Fibroblast of upper back skin (primary cell): ENCODE results near the gene R3HDM4.
"Not testable (repeated sequence)": the region's sequence is repeated elsewhere in the genome, so short reads cannot be mapped to it uniquely, and the experiment has no call there.

Source experiments
- DNase-seq: peaks from one replicate; pipeline ENCODE4 v3.0.0-alpha.2; 2013

R3HDM4 gene

GRCh38 chr19:871446-872265 is 41.4 kb downstream of the R3HDM4 start:
- DNase-seq: no peak

DNA sequence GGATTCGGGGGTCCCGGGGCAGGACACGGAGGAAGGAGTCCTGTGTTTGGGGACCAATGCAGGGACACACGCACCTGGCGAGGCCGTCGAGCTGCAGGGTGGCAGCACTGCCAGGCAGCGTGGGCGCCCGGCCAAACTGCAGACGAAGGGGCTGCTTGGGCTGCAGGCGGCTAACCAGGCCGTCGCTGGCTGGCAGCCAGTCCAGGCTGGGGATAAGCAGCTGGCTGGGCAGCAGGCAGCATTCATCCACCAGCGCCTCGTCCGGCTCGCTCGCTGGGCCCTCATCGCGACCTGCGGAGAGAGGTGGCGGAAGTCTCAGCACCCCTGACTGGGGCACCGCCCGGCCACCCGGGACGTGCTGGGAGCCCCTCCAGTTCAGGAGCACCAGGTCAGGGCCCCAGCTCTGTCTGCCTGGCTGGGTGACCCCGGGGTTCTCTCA is 42.0 kb downstream of the R3HDM4 start:
- DNase-seq: no peak

- no peak for DNase-seq
Observed at GRCh38 chr19:870314-870713, 42.7 kb downstream of the R3HDM4 start.

GRCh38 chr19:869245-870177 is 43.5 kb downstream of the R3HDM4 start:
- DNase-seq: peak; percentile 96

DNA sequence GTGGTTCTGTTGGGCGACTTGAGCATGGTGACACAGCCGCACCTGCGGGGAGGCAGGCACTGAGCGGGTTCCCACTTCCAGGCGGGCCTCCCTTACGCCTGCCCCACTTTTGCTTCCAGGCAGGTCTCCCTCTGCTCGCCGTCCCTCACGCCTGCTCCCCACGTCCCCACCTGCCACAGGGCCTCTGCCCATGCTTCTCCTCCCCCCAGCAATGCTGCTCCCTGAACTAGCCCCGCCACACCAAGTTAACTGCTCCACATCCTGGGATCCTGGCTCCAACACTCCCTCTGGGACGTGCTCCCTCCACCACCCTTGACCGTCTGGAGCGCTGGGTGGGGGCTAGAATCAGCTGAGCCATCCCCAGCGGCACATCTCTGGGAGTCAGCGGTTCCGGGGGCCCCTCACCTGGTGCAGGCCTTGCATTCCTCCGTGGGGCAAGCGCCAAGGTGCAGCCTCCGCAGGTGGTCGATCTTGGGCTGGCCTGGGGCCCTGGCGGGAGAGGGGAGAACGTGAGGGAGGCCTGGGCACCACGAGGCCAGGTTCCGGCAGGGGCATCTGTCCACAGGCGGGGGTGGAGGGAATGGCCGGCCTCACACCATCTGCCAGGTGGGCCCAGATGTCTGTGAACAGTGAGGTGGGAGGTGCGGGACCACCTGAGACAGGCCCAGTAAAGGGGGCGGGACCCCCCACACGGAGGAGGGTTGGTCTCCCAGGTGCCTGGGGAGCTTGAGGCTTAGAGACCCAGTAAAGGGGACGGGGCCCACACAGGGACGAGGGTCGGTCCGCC is 44.4 kb downstream of the R3HDM4 start:
- DNase-seq: no peak

DNA sequence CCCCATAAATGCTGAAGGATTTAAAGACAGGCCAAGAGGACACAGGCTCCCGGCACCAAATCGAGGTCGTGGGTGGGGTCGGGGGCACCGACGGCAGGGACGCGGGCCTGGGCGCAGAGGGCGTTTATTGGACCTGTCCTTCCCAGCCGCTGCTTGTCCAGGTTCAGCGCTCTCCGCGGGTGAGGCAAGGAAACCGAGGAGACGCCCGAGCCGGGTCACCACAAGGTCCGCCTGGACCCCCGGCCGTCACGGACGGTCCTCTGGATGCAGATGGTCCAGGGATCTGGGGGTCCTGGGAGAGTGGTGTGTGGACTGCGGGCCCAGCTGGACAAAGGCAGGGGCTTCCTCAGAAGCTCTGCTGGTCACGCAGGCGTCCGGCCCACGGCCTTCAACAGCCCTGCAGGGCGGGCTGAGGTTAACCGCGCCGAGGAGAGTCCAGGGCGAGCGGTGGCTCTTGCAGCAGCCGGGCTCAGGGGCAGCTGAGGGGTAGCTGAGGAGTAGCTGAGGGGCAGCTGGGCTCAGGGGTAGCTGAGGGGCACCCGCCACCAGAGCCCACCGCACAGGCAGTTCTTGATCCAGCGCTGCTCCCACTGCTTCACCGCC is 45.1 kb downstream of the R3HDM4 start:
- no peak for DNase-seq

- DNase-seq: no peak
Observed at GRCh38 chr19:867301-867793, 45.7 kb downstream of the R3HDM4 start.

GRCh38 chr19:866769-867300 is 46.2 kb downstream of the R3HDM4 start:
- no peak for DNase-seq

- no peak for DNase-seq
Observed at GRCh38 chr19:863315-863620, 49.8 kb downstream of the R3HDM4 start.

DNA sequence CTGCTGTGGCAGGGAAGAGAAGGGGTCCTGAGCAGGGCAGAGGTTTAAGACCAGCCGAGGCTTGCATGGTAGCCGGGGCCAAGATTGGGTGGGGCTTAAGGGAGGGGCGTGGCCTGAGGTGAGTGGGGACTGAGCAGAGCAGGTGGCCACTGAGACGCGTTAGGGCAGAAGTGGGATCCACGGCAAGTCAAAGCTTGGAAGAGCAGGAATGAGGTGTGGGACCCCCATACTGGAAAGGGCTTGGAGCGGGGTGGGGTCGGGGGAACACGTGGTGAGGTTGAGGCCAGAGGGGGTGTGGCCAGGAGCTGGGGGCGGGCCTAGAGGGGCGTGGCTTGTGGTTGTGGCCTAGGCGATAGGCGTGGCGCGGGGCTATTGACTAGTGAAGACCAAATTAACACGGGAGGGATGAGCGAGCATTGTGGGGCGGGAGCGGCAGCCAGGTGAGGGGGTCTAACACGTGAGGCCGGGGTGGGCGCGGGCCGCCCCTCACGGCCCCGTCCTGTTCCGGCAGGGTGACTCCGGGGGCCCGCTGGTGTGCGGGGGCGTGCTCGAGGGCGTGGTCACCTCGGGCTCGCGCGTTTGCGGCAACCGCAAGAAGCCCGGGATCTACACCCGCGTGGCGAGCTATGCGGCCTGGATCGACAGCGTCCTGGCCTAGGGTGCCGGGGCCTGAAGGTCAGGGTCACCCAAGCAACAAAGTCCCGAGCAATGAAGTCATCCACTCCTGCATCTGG is 50.3 kb downstream of the R3HDM4 start:
- peak; percentile 41 for DNase-seq

DNA sequence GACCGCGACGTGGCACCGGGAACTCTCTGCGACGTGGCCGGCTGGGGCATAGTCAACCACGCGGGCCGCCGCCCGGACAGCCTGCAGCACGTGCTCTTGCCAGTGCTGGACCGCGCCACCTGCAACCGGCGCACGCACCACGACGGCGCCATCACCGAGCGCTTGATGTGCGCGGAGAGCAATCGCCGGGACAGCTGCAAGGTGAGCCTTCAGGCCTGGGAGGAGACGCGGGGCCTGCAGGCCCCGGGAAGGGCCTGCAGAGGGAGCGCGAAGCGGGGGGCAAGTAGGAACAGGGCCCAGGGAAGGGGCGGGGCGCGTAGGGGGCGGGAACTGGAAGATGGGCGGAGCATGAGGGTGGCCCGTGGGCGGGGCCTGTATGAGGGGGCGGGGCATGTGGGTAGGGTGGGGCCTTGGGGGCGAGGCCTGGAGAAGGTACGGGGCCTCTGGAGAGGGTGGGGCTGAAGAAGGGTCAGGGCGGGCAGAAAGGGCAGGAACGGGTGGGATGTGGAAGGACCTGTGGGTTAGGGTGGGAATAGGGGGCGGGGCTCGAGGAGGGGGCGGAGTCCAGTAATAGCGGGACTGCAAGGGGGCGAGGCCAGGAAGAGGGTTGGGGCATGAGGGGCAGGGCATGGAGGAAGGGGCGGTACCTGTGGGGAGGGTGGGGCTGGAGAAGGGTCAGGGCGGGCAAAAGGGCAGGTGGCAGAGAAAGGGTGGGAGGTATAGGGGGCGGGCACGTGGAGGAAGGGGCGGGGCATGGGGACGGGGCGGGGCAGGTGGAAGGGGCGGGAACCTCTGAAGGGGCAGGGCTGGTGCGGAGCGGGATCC is 51.1 kb downstream of the R3HDM4 start:
- peak; percentile 13 for DNase-seq

DNA sequence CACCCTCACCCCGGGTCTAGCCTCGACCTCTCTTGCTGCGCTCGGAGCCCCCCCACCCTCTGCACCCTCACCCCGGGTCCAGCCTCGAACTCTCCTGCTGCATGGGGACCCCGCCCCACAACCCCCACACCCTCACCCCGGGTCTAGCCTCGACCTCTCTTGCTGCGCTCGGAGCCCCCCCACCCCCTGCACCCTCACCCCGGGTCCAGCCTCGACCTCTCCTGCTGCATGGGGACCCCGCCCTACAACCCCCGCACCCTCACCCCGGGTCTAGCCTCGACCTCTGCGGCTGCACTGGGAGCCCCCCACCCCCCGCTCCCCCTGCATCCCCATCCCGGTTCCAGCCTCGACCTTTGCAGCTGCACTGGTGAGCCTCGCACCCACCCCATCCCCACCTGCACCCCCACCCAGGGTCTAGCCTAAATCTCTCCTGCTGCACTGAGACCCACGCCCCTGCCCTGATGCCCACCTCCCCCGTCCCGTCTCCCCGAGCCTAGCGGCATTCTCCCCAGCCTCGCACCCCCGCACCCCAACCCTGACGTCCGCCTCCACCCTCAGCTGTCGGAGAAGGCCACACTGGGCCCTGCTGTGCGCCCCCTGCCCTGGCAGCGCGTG is 51.8 kb downstream of the R3HDM4 start:
- no peak for DNase-seq

GRCh38 chr19:858868-859843 is 53.9 kb downstream of the R3HDM4 start, which contains the start of gene CFD:
CFD (plus strand) TSS chr19:859664; CDS start chr19:859690, 26 bp downstream.
- DNase-seq: no peak

GRCh38 chr19:858284-858683 is 54.7 kb downstream of the R3HDM4 start:
- no peak for DNase-seq

GRCh38 chr19:855566-856120 is 57.4 kb downstream of the R3HDM4 start:
- DNase-seq: no peak

DNA sequence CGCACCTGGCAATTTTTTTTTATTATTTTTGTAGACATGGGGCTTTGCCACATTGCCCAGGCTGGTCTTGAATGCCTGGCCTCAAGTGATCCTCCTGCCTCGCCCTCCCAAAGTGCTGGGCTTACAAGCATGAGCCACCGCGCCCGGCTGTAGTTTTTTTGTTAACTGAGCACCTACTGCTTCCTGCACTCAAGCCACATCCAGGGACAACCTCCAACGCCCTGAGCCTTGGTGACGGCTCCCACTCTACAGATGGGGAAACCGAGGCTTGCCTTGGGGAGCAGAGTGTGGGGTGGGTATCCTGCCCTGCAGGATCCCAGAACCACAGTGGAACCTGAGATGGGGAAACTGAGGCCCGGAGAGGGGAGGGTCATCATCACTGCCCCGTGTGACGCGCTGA is 57.9 kb downstream of the R3HDM4 start:
- DNase-seq: no peak

- no peak for DNase-seq
Observed at GRCh38 chr19:854549-854948, 58.5 kb downstream of the R3HDM4 start.

- DNase-seq: not testable (repeated sequence)
Observed at GRCh38 chr19:853614-854220, 59.3 kb downstream of the R3HDM4 start.
